Heart left ventricle (tissue), 16 donors: ENCODE results near the gene TFAP2D. TPM values are rescaled to one million over a fixed set of nuclear protein-coding genes. Genes with fewer than 3 reads are reported as not detected.

Experiments used
- ATAC-seq, 4 donors: fragments of 200-7000 bp; cut with Tn5 transposase; one replicate each; pipeline ENCODE4 v1.9.1; 2020 to 2022; ENCODE audit warnings: moderate library complexity in 4 of 4, mild to moderate bottlenecking in 3 of 4, moderate number of reproducible peaks in 1 of 4
- DNase-seq, 5 donors: peaks; one replicate each; pipeline ENCODE4 v3.0.0-alpha.2; 2020
- H3K27ac ChIP-seq, 12 donors: fragments of 200-600 bp; sonication (generic) in 4 of 12; one replicate each; pipeline versions ENCODE4 v1.5.0 to v1.8.0; 2016 to 2022; ENCODE audit warnings: mild to moderate bottlenecking in 2 of 12
- H3K27me3 ChIP-seq, 9 donors: fragments of 200-600 bp; sonication (generic) in 2 of 9; one replicate each; pipeline versions ENCODE4 v1.5.1 to v1.8.0; 2016 to 2022; ENCODE audit warnings: mild to moderate bottlenecking in 3 of 9
- H3K36me3 ChIP-seq, 9 donors: fragments of 200-600 bp; sonication (generic) in 2 of 9; one replicate each; pipeline versions ENCODE4 v1.5.0 to v1.8.0; 2018 to 2022; ENCODE audit warnings: mild to moderate bottlenecking in 2 of 9
- H3K4me1 ChIP-seq, 12 donors: fragments of 200-600 bp; sonication (generic) in 4 of 12; one replicate each; pipeline versions ENCODE4 v1.5.0 to v1.8.0; 2016 to 2022; ENCODE audit warnings: mild to moderate bottlenecking in 3 of 12
- H3K4me3 ChIP-seq, 12 donors: fragments of 200-600 bp; sonication (generic) in 4 of 12; one replicate each; pipeline versions ENCODE4 v1.5.0 to v1.8.0; 2017 to 2022; ENCODE audit warnings: mild to moderate bottlenecking in 9 of 12, moderate library complexity in 4 of 12
- H3K9me3 ChIP-seq, 12 donors: fragments of 200-600 bp; sonication (generic) in 4 of 12; one replicate each; pipeline versions ENCODE4 v1.5.0 to v1.8.0; 2016 to 2022; ENCODE audit warnings: mild to moderate bottlenecking in 1 of 12
- CTCF ChIP-seq, 12 donors: fragments of 200-600 bp; sonication (generic) in 4 of 12; IDR thresholded peaks; one replicate each; pipeline versions ENCODE4 v1.5.0 to v1.8.0; 2018 to 2022; ENCODE audit warnings: antibody characterized with exemption in 12 of 12, mild to moderate bottlenecking in 5 of 12
- POLR2A ChIP-seq, 2 donors: fragments of 450-650 bp; IDR thresholded peaks; one replicate each; pipeline ENCODE4 v1.6.1; 2017; ENCODE audit warnings: antibody characterized with exemption in 2 of 2, mild to moderate bottlenecking in 2 of 2, moderate library complexity in 2 of 2
- WGBS, 4 donors: extraction: QIAGEN DNeasy Blood & Tissue Kit in 2 of 4; methylation state at CpG; one replicate each; pipeline versions ENCODE4 v1.1.5 to v1.1.7; 2013 to 2018; 5-methylcytosine and 5-hydroxymethylcytosine counted together
- intact Hi-C, 10 donors: fragments of 100-400 bp; cut with DNase I; formaldehyde crosslinking; loops; one replicate each; pipeline versions ENCODE4 v1.11.1 to v1.14.2; 2022
- polyA plus RNA-seq, 2 donors: library from polyadenylated mRNA; stranded (reverse); fragments of 200-250 nt; gene quantifications; one replicate each; pipeline ENCODE4 v1.2.3, GENCODE V29; 2013
- total RNA-seq, 9 donors: library from RNA; depleted of rRNA in 2 of 9; stranded (reverse); fragments of >200 nt in 2 of 9; fragmentation: NEBNext Ultra II Directional in 3 of 9; extraction: Animal tissue kit (Norgen Biotek cat#: 25700) in 3 of 9; gene quantifications; one replicate each; pipeline versions ENCODE4 v1.1.0 to v1.2.4, GENCODE V29; 2016 to 2023
- donor health status: ischemic (EF 13 %, LVEDD 7.1; RV severe dilation, severe dysfunction).
- donor health status: healthy with polysubstance abuse.
- donor health status: DM: no; HTN: yes; CAD: no.
- donor health status: DM: no; HTN: no; CAD: no.
- donor health status: ischemic (EF 25% LVEDD 6.9; RV normal size, moderate dysfunction).
- donor health status: ischemic (EF 25% LVEDD 5.7; RV mildly dilated, moderate dysfunction).
- donor health status: healthy.
- donor health status: DM: yes; HTN: yes; CAD: no.
- donor health status: ischemic (EF 35%, LVEDD 5.7; RV mildly dilated, moderate dysfunction).
- donor health status: nonischemic (EF 11% LVEDD 7.7; RV severe dilation, severe dysfunction).
- donor health status: DM: yes; HTN: yes; CAD: no.
- donor health status: PGD.
- donor health status: ischemic (EF 29% LVEDD 5.4; RV normal size, mild dysfunction).
- donor health status: nonischemic (EF 23%, LVEDD 6.1; RV moderate dilation, normal function).

Gene TFAP2D
- total and polyA plus RNA-seq, 11 donors, result not detected

DNA sequence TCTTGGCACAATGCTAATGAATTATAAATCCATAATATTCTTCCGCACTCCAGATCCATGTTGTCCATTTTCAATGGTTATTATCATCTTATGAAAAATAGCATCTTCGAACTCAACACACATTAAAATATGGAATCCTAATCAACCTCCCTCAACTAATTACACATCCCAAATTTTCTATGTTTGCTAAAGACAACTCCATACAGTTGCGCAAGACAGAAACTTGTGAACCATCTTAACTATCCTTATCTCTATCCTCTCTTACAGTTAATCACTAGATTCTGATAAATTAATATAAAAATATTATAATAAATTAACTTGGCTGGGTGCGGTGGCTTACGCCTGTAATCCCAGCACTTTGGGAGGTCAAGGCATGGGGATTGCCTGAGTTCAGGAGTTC lies 67.1 kb downstream of the TFAP2D start:
- TF ChIP-seq CTCF (IDR thresholded peaks at IDR 0.05) (no peak), POLR2A (IDR thresholded peaks at IDR 0.05) (no peak)
- DNase-seq, result no peak
- intact Hi-C loops, result no loop called here
- no peak overlapping the region for H3K4me3 ChIP-seq
- 92 to 95% (median 93%) methylated on average over 5 of the region's 5 CpGs for WGBS, 4 donors
- no peaks in the 10 kb centered on the region for H3K36me3 ChIP-seq
- H3K9me3 ChIP-seq, result no peaks in the 10 kb centered on the region
- H3K27ac ChIP-seq, result no peak overlapping the region
- no peak for ATAC-seq
- no peaks in the 10 kb centered on the region for H3K4me1 ChIP-seq
- H3K27me3 ChIP-seq, result no peaks in the 10 kb centered on the region

DNA sequence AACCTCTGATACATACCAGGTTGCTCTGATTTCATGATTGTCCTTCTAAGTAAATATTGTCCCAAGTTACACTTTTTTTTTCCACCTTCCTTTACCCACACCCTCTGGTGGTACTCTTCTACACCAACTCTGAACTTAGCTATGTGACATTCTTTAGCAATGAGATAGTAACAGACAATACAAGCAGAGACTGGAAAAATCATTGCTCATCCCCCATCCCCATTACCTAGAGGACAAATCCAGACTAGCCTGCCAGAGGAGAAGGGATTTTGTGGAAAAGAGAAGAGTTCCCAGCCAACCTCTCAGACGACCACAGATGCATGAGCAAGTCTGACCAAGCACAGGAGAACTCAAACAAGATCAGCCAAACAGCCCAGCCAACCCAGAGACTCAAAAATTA lies 72.6 kb downstream of the TFAP2D start:
- peaks cover 0 to 13% (median 0%) of the 10 kb centered on the region in 9 donors for H3K27me3 ChIP-seq
- H3K4me3 ChIP-seq, result no peak overlapping the region
- no peak for DNase-seq
- ATAC-seq, result no peak
- H3K9me3 ChIP-seq, result no peaks in the 10 kb centered on the region
- H3K36me3 ChIP-seq, result no peaks in the 10 kb centered on the region
- intact Hi-C loops, result no loop called here
- H3K4me1 ChIP-seq, result no peaks in the 10 kb centered on the region
- TF ChIP-seq CTCF (IDR thresholded peaks at IDR 0.05), result no peak
- TF ChIP-seq POLR2A (IDR thresholded peaks at IDR 0.05), result no peak
- WGBS, 4 donors, result 18 to 33% (median 24%) methylated on average over 1 of the region's 1 CpG
- no peak overlapping the region for H3K27ac ChIP-seq

DNA sequence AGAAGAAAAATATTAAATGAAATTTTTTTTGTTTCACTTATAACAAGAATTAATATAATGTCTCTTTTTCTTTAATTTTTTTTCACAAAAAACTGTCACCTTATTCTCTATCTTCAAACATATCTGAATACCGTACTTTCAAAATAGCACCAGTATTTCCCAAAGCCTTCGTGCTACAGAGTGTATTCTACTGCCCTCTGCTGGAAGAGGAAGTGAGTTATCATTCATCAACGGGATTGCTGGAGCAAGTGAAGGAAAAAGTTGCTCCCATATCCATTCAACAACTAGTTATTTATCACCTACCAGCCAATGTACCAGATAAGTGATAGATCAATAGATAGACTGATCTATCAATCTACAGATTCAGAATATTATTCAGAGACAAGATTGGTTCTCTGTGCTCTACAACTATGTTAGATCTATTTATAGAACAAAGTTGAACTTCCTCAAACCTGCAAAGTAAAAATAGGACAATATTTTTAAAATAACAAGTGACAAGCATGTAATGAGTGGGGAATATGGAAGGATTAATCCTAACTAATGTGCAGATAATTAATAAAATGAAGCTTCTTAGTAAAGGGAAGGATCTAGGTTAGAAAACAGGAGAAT lies 78.7 kb downstream of the TFAP2D start:
- DNase-seq (no peak), ATAC-seq (no peak)
- Histone ChIP-seq H3K36me3 (no peaks in the 10 kb centered on the region), H3K4me3 (no peak overlapping the region), H3K27ac (no peak overlapping the region), H3K9me3 (no peaks in the 10 kb centered on the region), H3K27me3 (peaks cover 0 to 14% (median 0%) of the 10 kb centered on the region in 9 donors), H3K4me1 (peaks cover 0 to 2% (median 0%) of the 10 kb centered on the region in 12 donors)
- TF ChIP-seq CTCF (IDR thresholded peaks at IDR 0.05), result peak; percentile 33 to 75 (median 55)
- TF ChIP-seq POLR2A (IDR thresholded peaks at IDR 0.05), result no peak
- intact Hi-C loops, result loop anchor here in 2 of 10 donors (5.0 to 10.0 kb wide), 2 partner anchors 665 to 667 kb away; no protein-coding TSS in a partner anchor
- WGBS, 4 donors, result 1 to 2% (median 2%) methylated on average over 3 of the region's 3 CpGs

DNA sequence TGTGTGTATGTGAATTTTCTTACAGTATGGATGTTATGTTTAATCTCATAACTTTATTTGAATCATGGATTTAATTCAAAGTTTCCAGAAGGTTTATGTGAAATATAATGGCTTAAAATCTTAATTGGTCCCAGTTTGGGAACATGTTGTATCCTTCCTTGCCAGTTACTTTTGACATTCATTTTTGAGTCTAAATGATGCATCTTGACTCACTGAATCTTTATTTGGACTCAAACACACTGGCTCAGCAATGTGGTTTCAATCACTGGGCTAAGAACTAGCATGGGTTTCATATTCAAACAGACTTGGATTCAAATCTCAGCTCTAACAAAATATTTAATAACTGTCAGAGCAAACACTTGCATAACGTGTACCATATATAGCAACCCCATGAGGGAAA lies 79.4 kb downstream of the TFAP2D start:
- 41 to 59% (median 56%) methylated on average over 1 of the region's 1 CpG for WGBS, 4 donors
- intact Hi-C loops, result loop anchor here in 2 of 10 donors (5.0 to 10.0 kb wide), 2 partner anchors 665 to 668 kb away; no protein-coding TSS in a partner anchor
- ATAC-seq, result no peak

More for the DNA sequence above, 79.4 kb downstream of the TFAP2D start:
- H3K36me3 ChIP-seq, result no peaks in the 10 kb centered on the region
- peaks cover 0 to 2% (median 0%) of the 10 kb centered on the region in 12 donors for H3K4me1 ChIP-seq
- no peak for DNase-seq
- H3K9me3 ChIP-seq, result no peaks in the 10 kb centered on the region
- peaks cover 0 to 13% (median 0%) of the 10 kb centered on the region in 9 donors for H3K27me3 ChIP-seq
- TF ChIP-seq CTCF (IDR thresholded peaks at IDR 0.05) (no peak), POLR2A (IDR thresholded peaks at IDR 0.05) (no peak)
- H3K4me3 ChIP-seq, result no peak overlapping the region
- H3K27ac ChIP-seq, result no peak overlapping the region
